ENCODE measurements around the gene WDR47.
"Not testable (repeated sequence)": the region's sequence is repeated elsewhere in the genome, so short reads cannot be mapped to it uniquely, and the experiment has no call there.

Gene WDR47

DNA sequence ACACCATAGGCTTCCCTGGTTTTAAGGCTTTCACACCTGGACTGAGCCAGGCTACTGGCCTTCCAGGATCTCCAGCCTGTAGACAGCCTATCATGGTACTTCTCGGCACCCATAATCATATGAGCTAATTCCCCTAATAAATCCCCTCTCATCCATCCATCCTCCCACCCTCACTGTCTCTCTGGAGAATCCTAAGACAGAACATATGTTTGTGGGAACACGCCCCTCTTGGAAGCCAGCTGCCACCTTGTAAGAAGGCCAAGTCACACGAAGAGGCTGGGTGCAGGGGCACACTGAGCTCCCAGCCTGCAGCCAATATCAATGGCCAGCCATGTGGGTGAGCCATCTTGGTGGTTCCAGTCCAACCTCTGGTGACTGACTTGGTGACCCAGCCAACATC, 86.0 kb downstream of the WDR47 start:
- FAIRE-seq = no peak
- TF ChIP-seq POLR2A (IDR thresholded peaks at IDR 0.05; ENCODE audit: low read depth, low read length) (no peak), POLR2AphosphoS5 (IDR thresholded peaks at IDR 0.05; ENCODE audit: low read depth, low read length) (no peak), TAF1 (IDR thresholded peaks at IDR 0.05; ENCODE audit: borderline replicate concordance, low read depth, low read length) (no peak)
- no peak for DNase-seq (ENCODE audit: insufficient read length)

DNA sequence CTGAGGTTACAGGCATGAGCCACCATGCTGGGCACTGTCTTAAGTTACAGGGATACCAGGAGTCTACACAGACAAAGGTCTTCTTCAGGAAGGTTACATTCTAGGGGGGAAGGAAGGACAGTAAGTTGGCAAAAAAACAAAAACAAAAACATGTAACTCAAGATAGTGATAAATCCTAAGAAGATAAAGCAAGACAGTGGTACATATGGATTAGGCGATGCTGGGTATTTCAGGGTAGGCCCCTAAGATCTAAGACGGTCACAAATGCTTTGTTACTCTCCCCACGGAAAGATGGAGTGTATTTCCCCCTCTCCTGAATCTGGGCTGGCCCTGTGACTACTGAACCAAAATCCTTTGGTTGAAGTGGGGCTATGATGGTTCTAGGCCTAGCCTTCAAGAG, 86.8 kb downstream of the WDR47 start:
- no peak for TF ChIP-seq POLR2A (IDR thresholded peaks at IDR 0.05; ENCODE audit: low read depth, low read length)
- TF ChIP-seq POLR2AphosphoS5 (IDR thresholded peaks at IDR 0.05; ENCODE audit: low read depth, low read length) = no peak
- TF ChIP-seq TAF1 (IDR thresholded peaks at IDR 0.05; ENCODE audit: borderline replicate concordance, low read depth, low read length) = no peak
- DNase-seq (ENCODE audit: insufficient read length) (no peak), FAIRE-seq (no peak)

DNA sequence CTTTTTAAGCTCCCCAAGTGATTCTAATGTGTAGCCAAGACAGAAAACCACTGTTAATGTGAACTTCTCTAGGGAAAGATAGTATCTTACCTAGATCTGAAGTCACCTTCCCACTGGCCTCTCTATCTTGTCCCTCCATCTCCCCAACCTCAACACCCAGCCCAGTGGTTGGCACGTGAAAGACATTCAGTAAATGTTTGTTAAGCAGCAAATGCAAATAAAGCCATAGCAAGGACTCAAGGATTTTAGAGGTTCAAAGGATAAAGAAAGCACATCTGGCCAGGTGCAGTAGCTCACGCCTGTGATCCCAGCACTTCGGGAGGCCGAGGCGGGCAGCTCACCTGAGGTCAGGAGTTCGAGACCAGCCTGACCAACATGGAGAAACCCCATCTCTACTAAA, 88.5 kb downstream of the WDR47 start:
- DNase-seq (ENCODE audit: insufficient read length) (no peak), FAIRE-seq (no peak)
- TF ChIP-seq POLR2A (IDR thresholded peaks at IDR 0.05; ENCODE audit: low read depth, low read length) (no peak), POLR2AphosphoS5 (IDR thresholded peaks at IDR 0.05; ENCODE audit: low read depth, low read length) (no peak), TAF1 (IDR thresholded peaks at IDR 0.05; ENCODE audit: borderline replicate concordance, low read depth, low read length) (no peak)

- no peak for DNase-seq (ENCODE audit: insufficient read length)
- no peak for FAIRE-seq
- TF ChIP-seq POLR2A (IDR thresholded peaks at IDR 0.05; ENCODE audit: low read depth, low read length) (no peak), TAF1 (IDR thresholded peaks at IDR 0.05; ENCODE audit: borderline replicate concordance, low read depth, low read length) (no peak), POLR2AphosphoS5 (IDR thresholded peaks at IDR 0.05; ENCODE audit: low read depth, low read length) (no peak)
These were observed 90.7 kb downstream of the WDR47 start for GRCh38 chr1:108951242-108951641.

DNA sequence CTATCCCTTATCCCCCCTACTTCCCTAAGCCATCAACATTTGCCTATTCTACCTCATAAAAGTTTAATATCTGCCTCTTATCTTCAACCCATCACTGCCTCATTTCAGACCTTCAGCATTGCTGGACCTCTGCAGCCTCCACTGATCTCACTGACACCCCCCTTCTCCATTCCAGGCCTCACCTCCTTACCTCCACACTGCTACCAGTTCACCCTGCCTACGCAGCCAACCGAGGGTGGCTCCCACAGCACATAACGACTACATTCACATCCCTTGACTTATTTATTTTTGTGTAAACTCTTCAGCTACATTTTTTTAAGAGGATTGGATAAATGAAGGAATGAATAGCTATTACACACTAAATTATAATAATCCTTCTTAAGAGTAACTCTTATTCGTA, 92.9 kb downstream of the WDR47 start:
- no peak for DNase-seq (ENCODE audit: insufficient read length)
- FAIRE-seq = no peak
- TF ChIP-seq POLR2A (IDR thresholded peaks at IDR 0.05; ENCODE audit: low read depth, low read length) = no peak
- TF ChIP-seq TAF1 (IDR thresholded peaks at IDR 0.05; ENCODE audit: borderline replicate concordance, low read depth, low read length) = no peak
- TF ChIP-seq POLR2AphosphoS5 (IDR thresholded peaks at IDR 0.05; ENCODE audit: low read depth, low read length) = no peak

DNA sequence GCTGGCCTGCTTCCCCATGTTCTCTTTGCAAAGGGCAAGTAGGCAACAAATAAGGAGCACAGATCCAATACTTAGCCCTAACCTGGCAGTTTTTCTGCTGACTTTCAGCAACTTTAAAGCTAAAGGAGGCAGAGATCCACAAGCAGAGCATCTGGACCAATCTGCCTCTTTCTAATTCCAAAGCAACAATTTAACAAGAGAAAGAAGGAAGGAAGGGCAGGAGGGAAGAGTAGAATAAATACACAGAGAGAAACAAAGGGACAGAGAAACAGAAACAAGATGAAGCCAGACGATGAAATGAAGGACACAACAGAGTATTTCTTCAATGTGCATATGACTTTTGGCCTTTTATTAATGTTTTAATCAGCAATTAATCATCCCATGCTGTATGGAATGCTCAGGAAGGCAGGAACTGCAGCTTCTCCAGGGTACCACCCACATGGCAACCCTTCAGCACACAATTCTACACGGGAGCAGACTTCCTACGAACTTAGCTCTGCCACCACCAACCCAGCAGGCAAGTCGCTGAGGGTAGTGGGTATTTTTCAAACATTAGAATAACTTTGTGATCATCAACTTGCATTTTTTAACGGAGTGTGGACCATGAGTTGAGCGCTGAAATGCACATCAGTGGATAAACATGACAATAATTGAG, 93.9 kb downstream of the WDR47 start:
- FAIRE-seq (peak; percentile 24), DNase-seq (ENCODE audit: insufficient read length) (no peak)

GRCh38 chr1:108936170-108936569, 105.7 kb downstream of the WDR47 start:
- no peak for DNase-seq (ENCODE audit: insufficient read length)
- TF ChIP-seq POLR2AphosphoS5 (IDR thresholded peaks at IDR 0.05; ENCODE audit: low read depth, low read length) = no peak
- no peak for TF ChIP-seq TAF1 (IDR thresholded peaks at IDR 0.05; ENCODE audit: borderline replicate concordance, low read depth, low read length)
- TF ChIP-seq POLR2A (IDR thresholded peaks at IDR 0.05; ENCODE audit: low read depth, low read length) = no peak
- no peak for FAIRE-seq

More for the DNA sequence above, 93.9 kb downstream of the WDR47 start:
- TF ChIP-seq TAF1 (IDR thresholded peaks at IDR 0.05; ENCODE audit: borderline replicate concordance, low read depth, low read length) = no peak
- TF ChIP-seq POLR2AphosphoS5 (IDR thresholded peaks at IDR 0.05; ENCODE audit: low read depth, low read length) = no peak
- no peak for TF ChIP-seq POLR2A (IDR thresholded peaks at IDR 0.05; ENCODE audit: low read depth, low read length)

GRCh38 chr1:108933944-108934343, 108.0 kb downstream of the WDR47 start:
- FAIRE-seq (no peak), DNase-seq (ENCODE audit: insufficient read length) (no peak)
- TF ChIP-seq TAF1 (IDR thresholded peaks at IDR 0.05; ENCODE audit: borderline replicate concordance, low read depth, low read length) = no peak
- TF ChIP-seq POLR2AphosphoS5 (IDR thresholded peaks at IDR 0.05; ENCODE audit: low read depth, low read length) = no peak
- TF ChIP-seq POLR2A (IDR thresholded peaks at IDR 0.05; ENCODE audit: low read depth, low read length) = no peak

DNA sequence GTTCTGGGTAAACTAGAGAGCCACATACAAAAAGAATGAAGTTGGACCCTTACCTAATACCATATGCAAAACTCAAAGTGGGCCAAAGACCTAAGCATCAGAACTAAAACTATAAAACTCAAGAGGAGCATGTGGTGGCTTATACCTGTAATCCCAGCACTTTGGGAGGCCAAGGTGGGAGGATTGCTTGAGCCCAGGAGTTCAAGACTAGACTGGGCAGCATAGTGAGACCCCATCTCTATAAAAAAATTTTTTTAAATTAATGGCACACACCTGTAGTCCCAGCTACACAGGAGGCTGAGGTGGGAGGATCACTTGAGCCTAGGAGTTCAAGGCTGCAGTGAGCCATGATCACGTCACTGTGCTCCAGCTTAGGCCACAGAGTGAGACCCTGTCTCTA, 114.3 kb downstream of the WDR47 start:
- not testable (repeated sequence) for FAIRE-seq; DNase-seq (ENCODE audit: insufficient read length)

- FAIRE-seq (no peak), DNase-seq (ENCODE audit: insufficient read length) (no peak)
- no peak for TF ChIP-seq POLR2AphosphoS5 (IDR thresholded peaks at IDR 0.05; ENCODE audit: low read depth, low read length)
- no peak for TF ChIP-seq TAF1 (IDR thresholded peaks at IDR 0.05; ENCODE audit: borderline replicate concordance, low read depth, low read length)
These were observed 116.0 kb downstream of the WDR47 start for GRCh38 chr1:108925920-108926319.
